K562 (cell line): Measurements from ENCODE around the gene SVBP. TPM values are rescaled to one million over a fixed set of nuclear protein-coding genes. Genes with fewer than 3 reads are reported as not detected.

ENCODE experiments used
- ARID3B ChIP-seq: fragments of 250-450 bp; sonication (Bioruptor Pico); IDR thresholded peaks from 2 replicates; pipeline ENCODE4 v1.4.0; 2020; ENCODE audit warnings: borderline replicate concordance
- ASH1L ChIP-seq: fragments of 450-650 bp; IDR thresholded peaks from 2 replicates; pipeline ENCODE4 v1.6.1; 2018; ENCODE audit warnings: borderline replicate concordance, mild to moderate bottlenecking, low read depth; ENCODE audit not compliant: partially characterized antibody
- ATF7 ChIP-seq: fragments of 450-650 bp; IDR thresholded peaks from 2 replicates; pipeline ENCODE4 v1.7.1; 2014; ENCODE audit warnings: mild to moderate bottlenecking, moderate library complexity
- BRF1 ChIP-seq: IDR thresholded peaks from 3 replicates; pipeline ENCODE4 v1.6.1; 2011; ENCODE audit warnings: borderline replicate concordance, mild to moderate bottlenecking; ENCODE audit not compliant: insufficient read length; ENCODE audit errors: extremely low read depth
- CBX2 ChIP-seq: fragments of 200-600 bp; sonication (generic); IDR thresholded peaks from one replicate; pipeline ENCODE4 v1.6.1; 2012; ENCODE audit warnings: mild to moderate bottlenecking, low read length, inconsistent platforms; ENCODE audit not compliant: insufficient read depth, poor library complexity, severe bottlenecking
- CREM ChIP-seq: IDR thresholded peaks from 2 replicates; pipeline ENCODE4 v1.6.1; 2014; ENCODE audit warnings: antibody characterized with exemption, low read depth
- E4F1 ChIP-seq: fragments of 250-450 bp; sonication (Bioruptor Pico); IDR thresholded peaks from 2 replicates; pipeline ENCODE4 v1.5.0; 2021; ENCODE audit warnings: mild to moderate bottlenecking, borderline replicate concordance
- FOXK1 ChIP-seq: sonication (generic); formaldehyde crosslinking; IDR thresholded peaks from 2 replicates; pipeline ENCODE4 v1.8.0; 2022; ENCODE audit warnings: missing genetic modification reagents, mild to moderate bottlenecking, borderline replicate concordance
- FOXM1 ChIP-seq, 2 experiments: fragments of 450-650 bp in 1 of 2; sonication (generic) in 1 of 2; formaldehyde crosslinking in 1 of 2; IDR thresholded peaks; 2 replicates each; pipeline versions ENCODE4 v1.6.1 to v1.9.0; 2017 to 2022; ENCODE audit warnings: low read depth in 2 of 2, mild to moderate bottlenecking in 2 of 2, missing genetic modification reagents in 1 of 2, moderate library complexity in 1 of 2
- GMEB1 ChIP-seq: fragments of 250-450 bp; sonication (Bioruptor Pico); IDR thresholded peaks from 2 replicates; pipeline ENCODE4 v1.4.0; 2020; ENCODE audit warnings: mild to moderate bottlenecking
- HDAC1 ChIP-seq, 2 experiments: fragments of 450-650 bp; IDR thresholded peaks; 2 replicates each; pipeline ENCODE4 v1.6.1; 2016 to 2017; ENCODE audit warnings: inconsistent platforms in 1 of 2, mild to moderate bottlenecking in 1 of 2, moderate library complexity in 1 of 2
- IRF1 ChIP-seq: sonication (generic); formaldehyde crosslinking; IDR thresholded peaks from 2 replicates; pipeline ENCODE4 v1.8.0; 2022; ENCODE audit warnings: missing genetic modification reagents, mild to moderate bottlenecking, borderline replicate concordance
- POLR2B ChIP-seq: fragments of 450-650 bp; IDR thresholded peaks from 2 replicates; pipeline ENCODE4 v1.6.1; 2018; ENCODE audit warnings: low read depth; ENCODE audit not compliant: partially characterized antibody
- POLR2H ChIP-seq: IDR thresholded peaks from 2 replicates; pipeline ENCODE4 v1.6.1; 2016; ENCODE audit warnings: missing genetic modification characterization, low read depth, mild to moderate bottlenecking, control low read depth, missing compliant biosample characterization, moderate library complexity
- ZNF124 ChIP-seq: sonication (generic); formaldehyde crosslinking; IDR thresholded peaks from 2 replicates; pipeline ENCODE4 v1.8.1; 2022; ENCODE audit warnings: missing genetic modification reagents
- ZNF239 ChIP-seq: fragments of 250-450 bp; sonication (Bioruptor Pico); IDR thresholded peaks from 2 replicates; pipeline ENCODE4 v1.4.0; 2020; ENCODE audit warnings: mild to moderate bottlenecking
- polyA plus RNA-seq, 8 experiments: library from polyadenylated mRNA; depleted of rRNA in 4 of 8; stranded (reverse) in 5 of 8; unstranded in 3 of 8; fragments of >200 nt; fragmentation: Nextera tagmentation in 2 of 8; fragmentation: Illumina TruSeq in 1 of 8; extraction: Ambion mirVana in 2 of 8; extraction: Trizol in 1 of 8; gene quantifications; 2 replicates each; pipeline versions ENCODE4 v1.2.1 to v1.2.3, GENCODE V29; 2011 to 2014; ENCODE audit warnings: inconsistent platforms in 1 of 8, missing spikeins in 1 of 8
- total RNA-seq, 7 experiments: library from RNA; depleted of rRNA in 6 of 7; stranded (reverse); fragments of >200 nt in 6 of 7; fragmentation: Illumina TruSeq in 2 of 7; extraction: Trizol in 2 of 7; gene quantifications; 2 replicates each; pipeline versions ENCODE4 v1.2.1 to v1.2.3, GENCODE V29; 2011 to 2021; ENCODE audit warnings: low replicate concordance in 1 of 7

The SVBP gene
- total and polyA plus RNA-seq, 9 of the 15 experiments (the other 6 are each of a cell fraction or from before 2014, with no cell fraction given), result 31.7 to 49.7 (median 40.0) TPM

GRCh38 chr1:42846257-42847110, 29.3 kb upstream of the SVBP start, which contains the start of gene ZNF691 (continued):
- peak; percentile 84 for TF ChIP-seq POLR2B
- TF ChIP-seq ATF7, result peak; percentile 74
- no peak for TF ChIP-seq CBX2
- peak; percentile 88 for TF ChIP-seq CREM
- TF ChIP-seq POLR2H (tag), result peak; percentile 63
- TF ChIP-seq BRF1, result no peak
- TF ChIP-seq FOXM1 (IDR thresholded peaks at IDR 0.05; ENCODE audit: low read depth), result no peak; the same call in 1 of the 2 replicates
- 0 out of 2 replicates have a peak, but pooled peaks have one; percentile 73 for TF ChIP-seq FOXM1 (CRISPR knock-in tag; IDR thresholded peaks at IDR 0.05; ENCODE audit: low read depth)
- no peak for TF ChIP-seq E4F1 (CRISPR knock-in tag)
- 0 out of 2 replicates have a peak, but pooled peaks have one; percentile 12 for TF ChIP-seq ARID3B (CRISPR knock-in tag)
- TF ChIP-seq ZNF124 (CRISPR knock-in tag), result no peak
- TF ChIP-seq IRF1 (CRISPR knock-in tag), result no peak
- TF ChIP-seq HDAC1 (IDR thresholded peaks at IDR 0.05), result peak in 1 of 2 experiments; percentile 78; a peak in 1 of 4 replicates
- TF ChIP-seq ASH1L, result peak; percentile 99
- TF ChIP-seq GMEB1 (CRISPR knock-in tag), result no peak
- TF ChIP-seq FOXK1 (CRISPR knock-in tag), result no peak
- no peak for TF ChIP-seq ZNF239 (CRISPR knock-in tag)
